Transverse colon (tissue), 4 donors: ENCODE data around the gene CATSPER1. TPM values are rescaled to one million over a fixed set of nuclear protein-coding genes. Genes with fewer than 3 reads are reported as not detected.

Source experiments
- DNase-seq: peaks from one replicate; pipeline ENCODE4 v3.0.0-alpha.2; 2019
- H3K27ac ChIP-seq, 4 donors: fragments of 200-600 bp; sonication (generic); 2 replicates each; pipeline ENCODE4 v1.5.1; 2016 to 2018; ENCODE audit warnings: inconsistent platforms in 4 of 4
- H3K27me3 ChIP-seq: fragments of 200-600 bp; sonication (generic); 2 replicates; pipeline ENCODE4 v1.5.1; 2017; ENCODE audit warnings: inconsistent platforms
- H3K36me3 ChIP-seq, 4 donors: fragments of 200-600 bp; sonication (generic); 2 replicates each; pipeline ENCODE4 v1.5.1; 2017 to 2019; ENCODE audit warnings: inconsistent platforms in 4 of 4
- H3K4me1 ChIP-seq, 4 donors: fragments of 200-600 bp; sonication (generic); 2 replicates each; pipeline ENCODE4 v1.5.1; 2017 to 2020; ENCODE audit warnings: inconsistent platforms in 4 of 4
- H3K4me3 ChIP-seq, 4 donors: fragments of 200-600 bp; sonication (generic); 1 replicate in 1 of 4; 2 replicates in 3 of 4; pipeline versions ENCODE4 v1.5.1 to v1.6.1; 2017 to 2019; ENCODE audit warnings: inconsistent platforms in 4 of 4
- H3K9me3 ChIP-seq, 2 donors: fragments of 200-600 bp; sonication (generic); 2 replicates each; pipeline ENCODE4 v1.5.1; 2017 to 2019; ENCODE audit warnings: inconsistent platforms in 2 of 2
- EP300 ChIP-seq: sonication (generic); formaldehyde crosslinking; IDR thresholded peaks from one replicate; pipeline ENCODE4 v1.6.1; 2017; ENCODE audit warnings: antibody characterized with exemption, low read depth
- POLR2A ChIP-seq: fragments of 450-650 bp; IDR thresholded peaks from one replicate; pipeline ENCODE4 v1.6.1; 2016; ENCODE audit warnings: antibody characterized with exemption, mild to moderate bottlenecking, moderate library complexity
- POLR2AphosphoS5 ChIP-seq, 3 donors: sonication (generic); formaldehyde crosslinking; IDR thresholded peaks; one replicate each; pipeline ENCODE4 v1.6.1; 2016; ENCODE audit warnings: antibody characterized with exemption in 3 of 3
- WGBS, 2 donors: methylation state at CpG; one replicate each; pipeline ENCODE4 v1.1.5; 2018; ENCODE audit warnings: low coverage in 1 of 2; 5-methylcytosine and 5-hydroxymethylcytosine counted together
- in situ Hi-C, 4 donors: fragments of 200-750 bp; cut with MboI; loops; one replicate each; pipeline versions ENCODE4 v1.15.0 to v1.15.1; 2017; ENCODE audit warnings: low sequenced_read_pairs in 3 of 4, low pct_ligation_motif_present in 1 of 4, low pct_unique_long_range_greater_than_20kb in 1 of 4
- intact Hi-C: fragments of 100-400 bp; cut with DNase I; formaldehyde crosslinking; loops from one replicate; pipeline ENCODE4 v1.15.1; 2023; ENCODE audit warnings: low total_unique reads
- total RNA-seq, 4 donors: library from RNA; depleted of rRNA; stranded (reverse); fragments of >200 nt; gene quantifications; one replicate each; pipeline ENCODE4 v1.1.0, GENCODE V29; 2016
- TF ChIP-seq, protein P1 (sequence below), 5 experiments: fragments of 200-600 bp in 3 of 5; fragments of 450-650 bp in 2 of 5; sonication (generic) in 3 of 5; IDR thresholded peaks; 1 replicate in 2 of 5; 2 replicates in 3 of 5; pipeline ENCODE4 v1.5.1; 2016 to 2017; ENCODE audit warnings: antibody characterized with exemption in 5 of 5, inconsistent platforms in 3 of 5, mild to moderate bottlenecking in 2 of 5, moderate library complexity in 1 of 5

Gene CATSPER1
- total RNA-seq, 4 donors from 2014 or later: not detected

DNA sequence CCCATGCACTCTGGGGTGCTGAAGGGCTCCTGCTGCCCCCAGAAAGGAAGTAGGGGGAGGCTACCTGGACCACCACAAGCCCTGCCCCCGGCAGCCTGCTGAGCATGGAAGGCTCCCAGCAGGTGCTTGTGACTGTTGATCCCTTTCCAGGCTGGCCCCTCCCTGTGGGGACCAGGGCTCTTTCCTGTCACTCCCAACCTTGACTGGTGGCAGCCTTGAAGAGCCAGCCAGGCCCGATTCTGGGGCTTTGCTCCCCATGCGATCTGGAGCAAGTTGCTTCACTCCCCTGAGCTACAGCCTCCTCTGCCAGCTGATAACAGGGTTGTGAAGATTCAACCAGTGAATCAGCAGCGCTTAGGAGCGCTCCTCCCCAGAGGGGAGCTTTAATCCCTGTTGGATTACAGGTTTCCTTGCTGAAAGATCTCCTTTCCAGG is 19.1 kb downstream of the CATSPER1 start:
- in situ Hi-C loops (no loop called here), intact Hi-C loops (no loop called here)
- Histone ChIP-seq H3K4me1 (peaks cover 8 to 16% (median 13%) of the 10 kb centered on the region in 4 donors), H3K27me3 (peaks cover 20% of the 10 kb centered on the region), H3K4me3 (no peak overlapping the region), H3K27ac (no peak overlapping the region), H3K36me3 (no peaks in the 10 kb centered on the region), H3K9me3 (no peaks in the 10 kb centered on the region)
- no peak for TF ChIP-seq POLR2A
- TF ChIP-seq POLR2AphosphoS5 (IDR thresholded peaks at IDR 0.05): no peak
- no peak for TF ChIP-seq EP300
- TF ChIP-seq, protein P1, sequence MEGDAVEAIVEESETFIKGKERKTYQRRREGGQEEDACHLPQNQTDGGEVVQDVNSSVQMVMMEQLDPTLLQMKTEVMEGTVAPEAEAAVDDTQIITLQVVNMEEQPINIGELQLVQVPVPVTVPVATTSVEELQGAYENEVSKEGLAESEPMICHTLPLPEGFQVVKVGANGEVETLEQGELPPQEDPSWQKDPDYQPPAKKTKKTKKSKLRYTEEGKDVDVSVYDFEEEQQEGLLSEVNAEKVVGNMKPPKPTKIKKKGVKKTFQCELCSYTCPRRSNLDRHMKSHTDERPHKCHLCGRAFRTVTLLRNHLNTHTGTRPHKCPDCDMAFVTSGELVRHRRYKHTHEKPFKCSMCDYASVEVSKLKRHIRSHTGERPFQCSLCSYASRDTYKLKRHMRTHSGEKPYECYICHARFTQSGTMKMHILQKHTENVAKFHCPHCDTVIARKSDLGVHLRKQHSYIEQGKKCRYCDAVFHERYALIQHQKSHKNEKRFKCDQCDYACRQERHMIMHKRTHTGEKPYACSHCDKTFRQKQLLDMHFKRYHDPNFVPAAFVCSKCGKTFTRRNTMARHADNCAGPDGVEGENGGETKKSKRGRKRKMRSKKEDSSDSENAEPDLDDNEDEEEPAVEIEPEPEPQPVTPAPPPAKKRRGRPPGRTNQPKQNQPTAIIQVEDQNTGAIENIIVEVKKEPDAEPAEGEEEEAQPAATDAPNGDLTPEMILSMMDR (IDR thresholded peaks at IDR 0.05): no peak
- 79% methylated on average over 5 of the region's 5 CpGs; no CpG with 5 or more reads in 1 of the 2 donors for WGBS, 2 donors
- DNase-seq: no peak

DNA sequence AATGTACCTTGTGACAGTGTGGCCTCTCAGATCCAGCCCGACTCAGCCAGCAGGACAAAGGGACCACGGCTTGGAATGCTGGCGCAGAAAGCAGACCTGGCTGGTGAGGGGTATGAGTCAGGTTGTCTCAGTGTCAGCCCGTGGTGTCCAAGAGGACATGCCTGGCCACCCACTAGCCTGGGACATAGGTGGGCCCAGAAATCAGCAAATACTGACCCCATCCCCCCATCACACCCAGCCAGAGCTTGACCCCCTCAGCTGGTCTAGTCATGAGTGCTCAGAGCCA is 19.4 kb downstream of the CATSPER1 start:
- no peak for TF ChIP-seq POLR2A
- TF ChIP-seq, protein P1 (IDR thresholded peaks at IDR 0.05): no peak
- TF ChIP-seq EP300: no peak
- no peak for TF ChIP-seq POLR2AphosphoS5 (IDR thresholded peaks at IDR 0.05)
- H3K9me3 ChIP-seq: no peaks in the 10 kb centered on the region
- no peak overlapping the region for H3K4me3 ChIP-seq
- no peaks in the 10 kb centered on the region for H3K36me3 ChIP-seq
- intact Hi-C loops: no loop called here
- peaks cover 16% of the 10 kb centered on the region for H3K27me3 ChIP-seq
- in situ Hi-C loops: no loop called here
- WGBS, 2 donors: 74% methylated on average over 4 of the region's 4 CpGs; no CpG with 5 or more reads in 1 of the 2 donors
- DNase-seq: no peak
- no peak overlapping the region for H3K27ac ChIP-seq
- H3K4me1 ChIP-seq: peaks cover 8 to 13% (median 10%) of the 10 kb centered on the region in 4 donors

DNA sequence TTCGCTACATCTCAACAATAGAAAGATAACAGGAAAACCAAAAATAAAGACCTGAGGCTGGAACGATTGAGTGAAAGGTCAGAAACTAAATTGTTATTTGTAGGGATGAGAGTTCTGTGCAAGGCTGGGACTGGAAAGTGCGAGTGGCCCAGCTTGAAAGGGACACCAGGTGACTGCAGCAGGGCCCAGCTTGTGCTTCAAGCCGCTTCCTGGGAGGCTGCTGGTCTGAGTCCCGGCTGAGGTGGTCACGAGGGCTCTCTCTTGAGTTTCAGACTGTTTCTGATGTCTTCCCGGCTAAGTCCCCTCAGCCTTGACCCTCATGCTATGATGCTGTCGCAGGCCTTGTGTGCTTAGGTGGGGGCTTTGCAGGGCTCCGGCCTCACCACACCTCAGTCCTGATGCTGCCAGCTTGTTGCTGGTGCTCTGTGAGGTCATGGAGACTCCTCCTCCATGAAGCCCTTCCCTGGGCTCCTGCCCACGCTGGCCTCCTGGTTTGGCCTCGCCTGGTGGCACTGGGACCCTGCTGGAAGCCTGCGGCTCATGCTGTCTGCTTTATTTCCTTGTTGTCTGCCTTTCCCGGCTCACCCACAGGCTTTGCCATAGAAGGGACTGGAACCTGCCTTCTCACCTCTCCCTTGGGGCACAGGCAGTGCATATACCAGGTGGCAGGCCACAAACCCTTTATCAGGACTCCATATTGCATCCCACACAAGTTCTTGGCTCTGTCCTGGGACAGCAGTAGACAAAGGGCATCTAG is 20.0 kb downstream of the CATSPER1 start:
- in situ Hi-C loops: no loop called here
- TF ChIP-seq POLR2A (no peak), POLR2AphosphoS5 (IDR thresholded peaks at IDR 0.05) (no peak)
- TF ChIP-seq, protein P1 (IDR thresholded peaks at IDR 0.05): no peak
- intact Hi-C loops: no loop called here
- no peak overlapping the region for H3K4me3 ChIP-seq
- H3K27me3 ChIP-seq: peaks cover 11% of the 10 kb centered on the region
- DNase-seq: no peak
- no peaks in the 10 kb centered on the region for H3K36me3 ChIP-seq
- H3K4me1 ChIP-seq: peaks cover 5 to 10% (median 9%) of the 10 kb centered on the region in 4 donors
- H3K9me3 ChIP-seq: no peaks in the 10 kb centered on the region
- no peak overlapping the region for H3K27ac ChIP-seq
- WGBS, 2 donors: 87 to 100% methylated on average over 1 to 12 of the region's 13 CpGs

DNA sequence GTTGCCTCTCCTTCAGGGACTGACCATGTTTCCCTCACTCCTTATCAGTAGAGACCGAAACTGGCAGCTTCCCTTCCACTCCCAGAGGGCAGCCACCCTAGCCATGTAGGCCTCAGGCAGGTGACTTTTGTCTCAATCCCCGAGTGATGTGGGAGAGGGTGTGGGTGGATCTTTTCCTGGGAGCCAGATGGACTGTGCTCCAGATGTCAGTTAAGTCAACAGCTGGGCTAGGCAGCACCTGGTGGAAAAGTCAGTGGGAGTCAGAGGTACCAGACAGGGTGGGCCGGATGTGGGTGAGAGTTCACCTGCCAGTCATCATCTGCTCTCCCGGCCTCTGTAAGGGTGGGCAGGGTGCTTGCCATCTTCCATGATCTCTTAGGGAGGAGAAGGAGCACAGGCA is 22.1 kb downstream of the CATSPER1 start:
- Histone ChIP-seq H3K9me3 (no peaks in the 10 kb centered on the region), H3K27ac (no peak overlapping the region), H3K4me1 (peaks cover 9 to 24% (median 19%) of the 10 kb centered on the region in 4 donors), H3K27me3 (no peaks in the 10 kb centered on the region), H3K36me3 (peaks cover 0 to 10% (median 4%) of the 10 kb centered on the region in 4 donors), H3K4me3 (no peak overlapping the region)
- in situ Hi-C loops: no loop called here
- intact Hi-C loops: no loop called here
- TF ChIP-seq EP300 (no peak), POLR2A (no peak), POLR2AphosphoS5 (IDR thresholded peaks at IDR 0.05) (no peak)
- TF ChIP-seq, protein P1 (IDR thresholded peaks at IDR 0.05): no peak
- WGBS, 2 donors: 74% methylated on average over 4 of the region's 4 CpGs; no CpG with 5 or more reads in 1 of the 2 donors
- no peak for DNase-seq
